ENCODE results near the gene EPHB1. TPM values are rescaled to one million over a fixed set of nuclear protein-coding genes. Genes with fewer than 3 reads are reported as not detected.

The EPHB1 gene
- total RNA-seq, 1 donor from 2014 or later: 1.6 TPM

DNA sequence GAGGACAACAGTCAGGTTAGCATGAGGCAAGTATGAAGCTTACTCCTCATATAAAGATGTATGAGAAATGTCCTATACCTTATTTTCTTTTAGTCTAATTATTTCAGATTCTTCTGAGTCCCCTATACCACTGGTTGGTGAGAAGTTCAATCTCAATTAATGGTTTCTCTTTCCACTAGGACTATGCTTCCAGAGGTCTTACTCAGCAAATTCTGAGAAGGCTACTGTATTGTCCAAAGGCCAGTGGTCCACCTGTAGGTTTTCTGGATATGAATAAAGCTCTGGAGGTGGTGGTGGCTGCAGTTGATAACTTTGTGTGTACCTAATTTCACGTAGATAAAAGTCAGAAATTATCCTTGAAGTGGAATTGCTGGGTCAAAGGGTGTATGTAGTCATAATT lies 149.4 kb downstream of the EPHB1 start:
- no peaks in the 10 kb centered on the region for H3K4me1 ChIP-seq
- H3K9me3 ChIP-seq: no peaks in the 10 kb centered on the region
- no peaks in the 10 kb centered on the region for H3K36me3 ChIP-seq
- intact Hi-C loops (cut with DNase I): no loop called here
- no peak for ATAC-seq
- TF ChIP-seq, protein P1, sequence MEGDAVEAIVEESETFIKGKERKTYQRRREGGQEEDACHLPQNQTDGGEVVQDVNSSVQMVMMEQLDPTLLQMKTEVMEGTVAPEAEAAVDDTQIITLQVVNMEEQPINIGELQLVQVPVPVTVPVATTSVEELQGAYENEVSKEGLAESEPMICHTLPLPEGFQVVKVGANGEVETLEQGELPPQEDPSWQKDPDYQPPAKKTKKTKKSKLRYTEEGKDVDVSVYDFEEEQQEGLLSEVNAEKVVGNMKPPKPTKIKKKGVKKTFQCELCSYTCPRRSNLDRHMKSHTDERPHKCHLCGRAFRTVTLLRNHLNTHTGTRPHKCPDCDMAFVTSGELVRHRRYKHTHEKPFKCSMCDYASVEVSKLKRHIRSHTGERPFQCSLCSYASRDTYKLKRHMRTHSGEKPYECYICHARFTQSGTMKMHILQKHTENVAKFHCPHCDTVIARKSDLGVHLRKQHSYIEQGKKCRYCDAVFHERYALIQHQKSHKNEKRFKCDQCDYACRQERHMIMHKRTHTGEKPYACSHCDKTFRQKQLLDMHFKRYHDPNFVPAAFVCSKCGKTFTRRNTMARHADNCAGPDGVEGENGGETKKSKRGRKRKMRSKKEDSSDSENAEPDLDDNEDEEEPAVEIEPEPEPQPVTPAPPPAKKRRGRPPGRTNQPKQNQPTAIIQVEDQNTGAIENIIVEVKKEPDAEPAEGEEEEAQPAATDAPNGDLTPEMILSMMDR (IDR thresholded peaks at IDR 0.05): no peak
- H3K27ac ChIP-seq: no peak overlapping the region
- no peak for DNase-seq
- no peak overlapping the region for H3K4me3 ChIP-seq
- no peaks in the 10 kb centered on the region for H3K27me3 ChIP-seq

- H3K4me3 ChIP-seq: no peak overlapping the region
- H3K9me3 ChIP-seq: no peaks in the 10 kb centered on the region
- H3K27ac ChIP-seq: no peak overlapping the region
- H3K27me3 ChIP-seq: no peaks in the 10 kb centered on the region
- no peaks in the 10 kb centered on the region for H3K36me3 ChIP-seq
- DNase-seq: no peak
- intact Hi-C loops (cut with DNase I): no loop called here
- no peaks in the 10 kb centered on the region for H3K4me1 ChIP-seq
- no peak for ATAC-seq
- TF ChIP-seq, protein P1 (IDR thresholded peaks at IDR 0.05): no peak
These were observed 154.1 kb downstream of the EPHB1 start for GRCh38 chr3:134949150-134949549.

DNA sequence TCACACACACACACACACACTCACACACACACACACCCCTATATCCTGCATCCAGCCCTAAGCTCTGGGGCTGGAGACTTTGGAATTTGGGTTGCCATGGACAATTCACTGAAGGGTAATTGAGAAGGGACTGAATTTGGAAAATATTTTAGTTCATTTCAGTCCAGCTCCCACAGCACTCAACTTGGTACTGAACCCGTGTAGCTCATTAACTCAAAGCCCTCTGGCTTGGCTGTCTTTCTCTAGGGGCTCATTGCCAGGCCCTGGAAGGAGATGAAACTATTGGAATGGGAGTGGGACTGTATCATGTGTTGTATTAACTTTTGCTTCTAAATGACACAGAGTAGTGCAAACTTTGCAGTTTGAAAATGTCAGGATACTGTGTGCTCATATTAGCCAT lies 157.3 kb downstream of the EPHB1 start:
- no peak for ATAC-seq
- Histone ChIP-seq H3K27me3 (no peaks in the 10 kb centered on the region), H3K4me1 (no peaks in the 10 kb centered on the region), H3K36me3 (no peaks in the 10 kb centered on the region), H3K9me3 (no peaks in the 10 kb centered on the region), H3K4me3 (no peak overlapping the region), H3K27ac (no peak overlapping the region)
- no peak for DNase-seq
- TF ChIP-seq, protein P1 (IDR thresholded peaks at IDR 0.05): no peak
- intact Hi-C loops (cut with DNase I): no loop called here

- no peak overlapping the region for H3K4me3 ChIP-seq
- H3K36me3 ChIP-seq: no peaks in the 10 kb centered on the region
- DNase-seq (no peak), ATAC-seq (no peak)
- intact Hi-C loops (cut with DNase I): no loop called here
- H3K27ac ChIP-seq: no peak overlapping the region
- H3K4me1 ChIP-seq: no peaks in the 10 kb centered on the region
- no peaks in the 10 kb centered on the region for H3K9me3 ChIP-seq
- TF ChIP-seq, protein P1 (IDR thresholded peaks at IDR 0.05): no peak
- H3K27me3 ChIP-seq: no peaks in the 10 kb centered on the region
These were observed 160.8 kb downstream of the EPHB1 start for GRCh38 chr3:134955874-134956273.

DNA sequence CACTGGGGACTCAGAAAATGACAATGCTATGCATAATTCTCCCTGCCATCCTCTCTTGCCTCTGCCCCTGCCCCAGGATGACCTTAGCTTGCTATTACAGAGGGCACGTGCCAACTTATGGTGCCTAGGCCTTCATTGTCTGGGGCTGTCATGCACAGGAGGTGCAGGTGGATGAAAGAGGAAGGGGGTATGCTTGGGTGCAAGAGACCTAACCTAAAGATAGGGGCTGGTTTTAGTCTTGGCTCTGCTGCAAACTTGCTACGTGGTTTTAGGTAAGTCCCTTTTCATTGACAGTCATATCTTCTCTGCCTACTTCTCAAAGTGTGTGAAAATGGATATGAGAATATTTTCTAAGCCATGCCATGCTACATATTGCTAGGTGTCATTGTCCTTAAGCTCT lies 161.3 kb downstream of the EPHB1 start:
- no peaks in the 10 kb centered on the region for H3K9me3 ChIP-seq
- no peaks in the 10 kb centered on the region for H3K36me3 ChIP-seq
- no peak for ATAC-seq
- no peaks in the 10 kb centered on the region for H3K4me1 ChIP-seq
- intact Hi-C loops (cut with DNase I): no loop called here
- no peaks in the 10 kb centered on the region for H3K27me3 ChIP-seq
- H3K27ac ChIP-seq: no peak overlapping the region
- DNase-seq: no peak
- no peak overlapping the region for H3K4me3 ChIP-seq
- TF ChIP-seq, protein P1 (IDR thresholded peaks at IDR 0.05): no peak

DNA sequence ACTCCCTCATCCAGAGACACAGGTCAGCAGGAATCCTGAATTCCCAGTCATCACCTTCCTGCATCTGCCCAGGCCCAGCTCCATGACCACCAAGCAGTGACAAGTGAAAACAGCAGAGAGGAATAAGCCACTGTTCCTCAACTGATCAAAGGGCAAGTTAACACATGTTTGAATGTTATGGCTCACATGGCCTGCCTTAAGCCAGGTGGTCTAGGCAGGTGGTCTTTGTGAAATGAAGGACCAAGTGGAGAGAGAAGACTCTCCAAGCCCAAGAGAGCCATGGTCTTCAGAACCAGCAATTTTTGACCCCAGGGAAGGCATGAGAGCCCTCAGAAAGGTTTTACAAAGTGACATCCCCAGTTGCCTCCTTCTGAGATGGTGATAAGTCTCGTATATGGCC lies 161.8 kb downstream of the EPHB1 start:
- no peak overlapping the region for H3K4me3 ChIP-seq
- no peaks in the 10 kb centered on the region for H3K9me3 ChIP-seq
- ATAC-seq: no peak
- H3K4me1 ChIP-seq: no peaks in the 10 kb centered on the region
- H3K27me3 ChIP-seq: no peaks in the 10 kb centered on the region
- no peak overlapping the region for H3K27ac ChIP-seq
- intact Hi-C loops (cut with DNase I): no loop called here
- TF ChIP-seq, protein P1 (IDR thresholded peaks at IDR 0.05): no peak
- no peaks in the 10 kb centered on the region for H3K36me3 ChIP-seq
- DNase-seq: no peak

All from upper lobe of right lung (tissue), 1 donor.